HG02885 (cell line): ENCODE measurements around the gene HOXD3.

Source experiments
- ATAC-seq: cut with Tn5 transposase; IDR thresholded peaks from one replicate; pipeline ENCODE4 v1.9.1; 2021; ENCODE audit warnings: mild to moderate bottlenecking; ENCODE audit not compliant: unreplicated experiment, poor library complexity

HOXD3 gene

GRCh38 chr2:176121190-176122051 lies 35.7 kb upstream of the HOXD3 start:
- no peak for ATAC-seq

- ATAC-seq = no peak
These were observed 34.9 kb upstream of the HOXD3 start for GRCh38 chr2:176122052-176122682.

- ATAC-seq = no peak
These were observed 34.3 kb upstream of the HOXD3 start, which contains the start of gene HOXD9 for GRCh38 chr2:176122683-176123410. Gene HOXD9 (plus strand): TSS chr2:176122719. CDS start chr2:176122769, 50 bp downstream.

GRCh38 chr2:176123411-176124109 lies 33.5 kb upstream of the HOXD3 start:
- ATAC-seq = no peak

GRCh38 chr2:176124110-176124946 lies 32.8 kb upstream of the HOXD3 start:
- ATAC-seq = no peak

- no peak for ATAC-seq
These were observed 31.9 kb upstream of the HOXD3 start for GRCh38 chr2:176124947-176125771.

- ATAC-seq = no peak
These were observed 31.4 kb upstream of the HOXD3 start for GRCh38 chr2:176125772-176126054.

- ATAC-seq = no peak
These were observed 30.0 kb upstream of the HOXD3 start for GRCh38 chr2:176126929-176127773.

- ATAC-seq = no peak
These were observed 29.4 kb upstream of the HOXD3 start for GRCh38 chr2:176127774-176128072.

- no peak for ATAC-seq
These were observed 28.7 kb upstream of the HOXD3 start for GRCh38 chr2:176128172-176128981.

- no peak for ATAC-seq
These were observed 27.9 kb upstream of the HOXD3 start, which contains the start of gene HOXD8 for GRCh38 chr2:176128982-176129796. Gene HOXD8 (plus strand): TSS chr2:176129705. CDS start chr2:176130367, 662 bp downstream.

GRCh38 chr2:176129813-176130146 lies 27.3 kb upstream of the HOXD3 start:
- ATAC-seq = no peak

- ATAC-seq = no peak
These were observed 26.8 kb upstream of the HOXD3 start for GRCh38 chr2:176130147-176130956.

- ATAC-seq = no peak
These were observed 25.9 kb upstream of the HOXD3 start for GRCh38 chr2:176130957-176131847.

GRCh38 chr2:176131848-176132158 lies 25.3 kb upstream of the HOXD3 start:
- no peak for ATAC-seq
